ENCODE results near the gene CALML4. TPM values are rescaled to one million over a fixed set of nuclear protein-coding genes. Genes with fewer than 3 reads are reported as not detected.

Gene CALML4
- total and polyA plus RNA-seq, 2 experiments from 2014 or later = 13.4 to 16.2 TPM

- Histone ChIP-seq H3K4me3 (no peak overlapping the region), H3K9me2 (ENCODE audit: insufficient read depth) (no peaks in the 10 kb centered on the region), H3K4me2 (no peak overlapping the region), H3F3A (replicated peaks; ENCODE audit: low read depth) (no peaks in the 10 kb centered on the region), H3K4me1 (ENCODE audit: insufficient read depth) (peaks cover 4% of the 10 kb centered on the region), H4K20me1 (replicated peaks; ENCODE audit: insufficient read depth) (no peaks in the 10 kb centered on the region), H3K27me3 (ENCODE audit: insufficient read depth) (no peaks in the 10 kb centered on the region), H2AFZ (no peak overlapping the region), H3K79me2 (replicated peaks; ENCODE audit: insufficient read depth) (no peaks in the 10 kb centered on the region), H3K27ac (ENCODE audit: low read depth) (no peak overlapping the region), H3K36me3 (ENCODE audit: insufficient read depth) (no peaks in the 10 kb centered on the region)
- TF ChIP-seq JUNB (IDR thresholded peaks at IDR 0.05; ENCODE audit: unreplicated experiment) (no peak), CTCF (conservative IDR thresholded peaks at IDR 0.05; ENCODE audit: low read depth in 2 of 2) (peak; percentile 91 to 94)
- Mint-ChIP-seq H3K36me3 (ENCODE audit: low read depth) (peaks cover 3% of the 10 kb centered on the region; the same call in 1 of the 3 replicates), H3K27me3 (ENCODE audit: insufficient read depth, low read depth, poor library complexity) (no peaks in the 10 kb centered on the region), H3K9me3 (0 out of 3 replicates have a peak, but pooled peaks cover under 1% of the 10 kb centered on the region), H3K4me3 (no peak overlapping the region; the same call in 2 of the 3 replicates), H3K4me1 (peaks cover 6% of the 10 kb centered on the region; the same call in 1 of the 3 replicates), H3K27ac (no peak overlapping the region)
- ATAC-seq = no peak
- peak; percentile 92 for DNase-seq (ENCODE audit: low spot score)
Observed at GRCh38 chr15:68252925-68253534, 47.9 kb upstream of the CALML4 start.

GRCh38 chr15:68249058-68249713 lies 44.1 kb upstream of the CALML4 start:
- Histone ChIP-seq H3K27me3 (ENCODE audit: insufficient read depth) (no peaks in the 10 kb centered on the region), H3K27ac (ENCODE audit: low read depth) (no peak overlapping the region), H3K4me3 (no peak overlapping the region), H2AFZ (no peak overlapping the region), H3K4me2 (no peak overlapping the region), H3K79me2 (replicated peaks; ENCODE audit: insufficient read depth) (no peaks in the 10 kb centered on the region), H3K36me3 (ENCODE audit: insufficient read depth) (0 out of 2 replicates have a peak, but pooled peaks cover 3% of the 10 kb centered on the region), H3K4me1 (ENCODE audit: insufficient read depth) (no peaks in the 10 kb centered on the region), H3K9me2 (ENCODE audit: insufficient read depth) (no peaks in the 10 kb centered on the region), H3F3A (replicated peaks; ENCODE audit: low read depth) (no peaks in the 10 kb centered on the region), H4K20me1 (replicated peaks; ENCODE audit: insufficient read depth) (no peaks in the 10 kb centered on the region)
- no peak for ATAC-seq
- Mint-ChIP-seq H3K4me1 (peaks cover 3% of the 10 kb centered on the region; the same call in 1 of the 3 replicates), H3K27ac (no peak overlapping the region), H3K36me3 (ENCODE audit: low read depth) (peaks cover 12% of the 10 kb centered on the region; the same call in 2 of the 3 replicates), H3K9me3 (peaks cover 12% of the 10 kb centered on the region; the same call in 2 of the 3 replicates), H3K27me3 (ENCODE audit: insufficient read depth, low read depth, poor library complexity) (no peaks in the 10 kb centered on the region), H3K4me3 (no peak overlapping the region)
- DNase-seq (ENCODE audit: low spot score) = no peak
- TF ChIP-seq CREB1 (CRISPR knock-in tag; IDR thresholded peaks at IDR 0.05; ENCODE audit: low read depth) (no peak), NANOG (IDR thresholded peaks at IDR 0.05; ENCODE audit: borderline replicate concordance) (no peak), EZH2 (IDR thresholded peaks at IDR 0.05; ENCODE audit: low read depth, unreplicated experiment) (no peak), ETS1 (IDR thresholded peaks at IDR 0.05) (no peak), POLR2AphosphoS5 (IDR thresholded peaks at IDR 0.05; ENCODE audit: low read depth) (no peak), EZH2phosphoT487 (IDR thresholded peaks at IDR 0.05; ENCODE audit: unreplicated experiment) (no peak), CTCF (conservative IDR thresholded peaks at IDR 0.05; ENCODE audit: low read depth in 2 of 2) (no peak), STAT1 (IDR thresholded peaks at IDR 0.05; ENCODE audit: unreplicated experiment) (no peak)
